Heart right ventricle (tissue), 16 donors: ENCODE results near the gene HNRNPL. TPM values are rescaled to one million over a fixed set of nuclear protein-coding genes. Genes with fewer than 3 reads are reported as not detected.

Experiments used
- ATAC-seq, 8 donors: fragments of 200-7000 bp; cut with Tn5 transposase; one replicate each; pipeline ENCODE4 v1.9.1; 2020; ENCODE audit warnings: mild to moderate bottlenecking in 8 of 8, moderate library complexity in 8 of 8, moderate number of reproducible peaks in 1 of 8
- DNase-seq, 2 donors: peaks; one replicate each; pipeline ENCODE4 v3.0.0-alpha.2; 2020
- H3K27ac ChIP-seq, 10 donors: fragments of 200-600 bp; sonication (generic) in 2 of 10; one replicate each; pipeline versions ENCODE4 v1.5.0 to v1.8.0; 2020 to 2022; ENCODE audit warnings: mild to moderate bottlenecking in 3 of 10
- H3K27me3 ChIP-seq, 7 donors: fragments of 200-600 bp; one replicate each; pipeline ENCODE4 v1.8.0; 2021 to 2022; ENCODE audit warnings: mild to moderate bottlenecking in 2 of 7
- H3K36me3 ChIP-seq, 9 donors: fragments of 200-600 bp; sonication (generic) in 1 of 9; one replicate each; pipeline versions ENCODE4 v1.5.0 to v1.8.0; 2020 to 2022; ENCODE audit warnings: mild to moderate bottlenecking in 2 of 9
- H3K4me1 ChIP-seq, 9 donors: fragments of 200-600 bp; sonication (generic) in 1 of 9; one replicate each; pipeline versions ENCODE4 v1.5.0 to v1.8.0; 2020 to 2022; ENCODE audit warnings: mild to moderate bottlenecking in 4 of 9
- H3K4me3 ChIP-seq, 10 donors: fragments of 200-600 bp; sonication (generic) in 2 of 10; one replicate each; pipeline versions ENCODE4 v1.5.0 to v1.8.0; 2020 to 2022; ENCODE audit warnings: mild to moderate bottlenecking in 7 of 10, moderate library complexity in 2 of 10
- H3K9me3 ChIP-seq, 11 donors: fragments of 200-600 bp in 10 of 11; sonication (generic) in 2 of 11; one replicate each; pipeline versions ENCODE4 v1.5.0 to v1.8.0; 2013 to 2022; ENCODE audit warnings: mild to moderate bottlenecking in 2 of 11, control low read depth in 1 of 11, moderate library complexity in 1 of 11
- CTCF ChIP-seq, 9 donors: fragments of 200-600 bp; sonication (generic) in 2 of 9; IDR thresholded peaks; one replicate each; pipeline versions ENCODE4 v1.5.0 to v1.8.0; 2021 to 2022; ENCODE audit warnings: antibody characterized with exemption in 9 of 9, mild to moderate bottlenecking in 5 of 9, moderate library complexity in 1 of 9
- WGBS, 2 donors: extraction: QIAGEN DNeasy Blood & Tissue Kit; methylation state at CpG; one replicate each; pipeline ENCODE4 v1.1.7; 2013; ENCODE audit warnings: inconsistent platforms in 1 of 2; 5-methylcytosine and 5-hydroxymethylcytosine counted together
- intact Hi-C, 10 donors: fragments of 100-400 bp; cut with DNase I; formaldehyde crosslinking; loops; one replicate each; pipeline versions ENCODE4 v1.11.1 to v1.14.2; 2022
- polyA plus RNA-seq, 2 donors: library from polyadenylated mRNA; stranded (reverse); fragments of 200-250 nt; gene quantifications; one replicate each; pipeline ENCODE4 v1.2.3, GENCODE V29; 2013
- total RNA-seq, 10 donors: library from RNA; stranded (reverse); fragmentation: NEBNext Ultra II Directional in 3 of 10; extraction: Animal tissue kit (Norgen Biotek cat#: 25700) in 3 of 10; gene quantifications; one replicate each; pipeline versions ENCODE4 v1.2.1 to v1.2.4, GENCODE V29; 2021 to 2023
- donor health status: Arrhythmogenic right ventricular cardiomyopathy.
- donor health status: ischemic (EF 13 %, LVEDD 7.1; RV severe dilation, severe dysfunction).
- donor health status: healthy with polysubstance abuse.
- donor health status: DM: no; HTN: yes; CAD: no.
- donor health status: DM: no; HTN: no; CAD: no.
- donor health status: ischemic (EF 25% LVEDD 6.9; RV normal size, moderate dysfunction).
- donor health status: ischemic (EF 25% LVEDD 5.7; RV mildly dilated, moderate dysfunction).
- donor health status: healthy.
- donor health status: DM: yes; HTN: yes; CAD: no.
- donor health status: Ischemic cardiomyopathy.
- donor health status: ischemic (EF 35%, LVEDD 5.7; RV mildly dilated, moderate dysfunction).
- donor health status: nonischemic (EF 11% LVEDD 7.7; RV severe dilation, severe dysfunction).
- donor health status: DM: yes; HTN: yes; CAD: no.
- donor health status: PGD.
- donor health status: ischemic (EF 29% LVEDD 5.4; RV normal size, mild dysfunction).
- donor health status: nonischemic (EF 23%, LVEDD 6.1; RV moderate dilation, normal function).

Gene HNRNPL
- total and polyA plus RNA-seq, 12 donors, result 130 to 196 (median 170) TPM

- no peak overlapping the region for H3K4me3 ChIP-seq
- H3K36me3 ChIP-seq, result peaks cover 0 to 57% (median 11%) of the 10 kb centered on the region in 9 donors
Measured at GRCh38 chr19:38893341-38893771, 43.6 kb upstream of the HNRNPL start.

GRCh38 chr19:38892841-38893240 is 43.1 kb upstream of the HNRNPL start:
- Histone ChIP-seq H3K4me1 (peaks cover 0 to 38% (median 22%) of the 10 kb centered on the region in 9 donors), H3K27ac (peak overlapping the region in 1 of 10 donors; percentile 26)

More at GRCh38 chr19:38893341-38893771, 43.6 kb upstream of the HNRNPL start:
- DNase-seq (no peak), ATAC-seq (peak in 1 of 8 donors; percentile 13)
- Histone ChIP-seq H3K9me3 (no peaks in the 10 kb centered on the region), H3K27me3 (no peaks in the 10 kb centered on the region), H3K4me1 (peaks cover 2 to 43% (median 27%) of the 10 kb centered on the region in 9 donors), H3K27ac (peak overlapping the region in 2 of 10 donors; percentile 26 to 29)
- intact Hi-C loops, result loop anchor here in 1 of 10 donors (10.0 kb wide), 1 partner anchor 269 kb away; no protein-coding TSS in a partner anchor
- TF ChIP-seq CTCF (IDR thresholded peaks at IDR 0.05), result no peak
- 63 to 72% methylated on average over 14 of the region's 14 CpGs for WGBS, 2 donors

GRCh38 chr19:38891771-38892170 is 42.0 kb upstream of the HNRNPL start:
- peak overlapping the region in 1 of 10 donors; percentile 35 for H3K27ac ChIP-seq
- H3K9me3 ChIP-seq, result no peaks in the 10 kb centered on the region
- intact Hi-C loops, result loop anchor here in 1 of 10 donors (10.0 kb wide), 1 partner anchor 267 kb away; no protein-coding TSS in a partner anchor
- no peak overlapping the region for H3K4me3 ChIP-seq
- no peak for TF ChIP-seq CTCF (IDR thresholded peaks at IDR 0.05)
- ATAC-seq (no peak), DNase-seq (no peak)
- WGBS, 2 donors, result 87 to 95% methylated on average over 6 of the region's 6 CpGs
- peaks cover 0 to 73% (median 11%) of the 10 kb centered on the region in 9 donors for H3K36me3 ChIP-seq
- no peaks in the 10 kb centered on the region for H3K27me3 ChIP-seq
- peaks cover 0 to 31% (median 15%) of the 10 kb centered on the region in 9 donors for H3K4me1 ChIP-seq

More at GRCh38 chr19:38892841-38893240, 43.1 kb upstream of the HNRNPL start:
- DNase-seq (no peak), ATAC-seq (no peak)
- no peak for TF ChIP-seq CTCF (IDR thresholded peaks at IDR 0.05)
- Histone ChIP-seq H3K36me3 (peaks cover 0 to 62% (median 11%) of the 10 kb centered on the region in 9 donors), H3K27me3 (no peaks in the 10 kb centered on the region), H3K4me3 (no peak overlapping the region), H3K9me3 (no peaks in the 10 kb centered on the region)
- intact Hi-C loops, result loop anchor here in 1 of 10 donors (10.0 kb wide), 1 partner anchor 268 kb away; no protein-coding TSS in a partner anchor
- 81 to 82% methylated on average over 5 of the region's 5 CpGs for WGBS, 2 donors

- H3K27ac ChIP-seq, result peak overlapping the region in 3 of 10 donors; percentile 22 to 43 (median 35)
- no peaks in the 10 kb centered on the region for H3K9me3 ChIP-seq
- no peak for DNase-seq
- ATAC-seq, result peak in 5 of 8 donors; percentile 23 to 70 (median 41)
- H3K27me3 ChIP-seq, result no peaks in the 10 kb centered on the region
- intact Hi-C loops, result loop anchor here in 1 of 10 donors (10.0 kb wide), 1 partner anchor 266 kb away; no protein-coding TSS in a partner anchor
- peaks cover 0 to 80% (median 11%) of the 10 kb centered on the region in 9 donors for H3K36me3 ChIP-seq
- H3K4me1 ChIP-seq, result peaks cover 0 to 31% (median 15%) of the 10 kb centered on the region in 9 donors
- H3K4me3 ChIP-seq, result no peak overlapping the region
- no peak for TF ChIP-seq CTCF (IDR thresholded peaks at IDR 0.05)
Measured at GRCh38 chr19:38890686-38891085, 40.9 kb upstream of the HNRNPL start.
